Activated CD8-positive, alpha-beta T cell treated with anti-CD3 and anti-CD28 coated beads, Interleukin-2, amount 10 ng/mL, durations not matched to agents 7 days and 5 days (primary cell): ENCODE measurements around the gene CACNB4. TPM values are rescaled to one million over a fixed set of nuclear protein-coding genes. Genes with fewer than 3 reads are reported as not detected.

ENCODE experiments used
- ATAC-seq: fragments of 150-1000 bp; cut with Tn5 transposase; one replicate; pipeline ENCODE4 v1.10.0; 2021; ENCODE audit warnings: moderate library complexity
- CTCF ChIA-PET: fragments of 350-600 bp; sonication (Branson Sonifier 250); formaldehyde crosslinking; loops from one replicate; lab custom pipeline; 2021; ENCODE audit warnings: antibody characterized with exemption; lab: Charles Lee
- POLR2A ChIA-PET: fragments of 350-600 bp; sonication (Branson Sonifier 250); formaldehyde crosslinking; loops from one replicate; lab custom pipeline; 2021; ENCODE audit warnings: antibody characterized with exemption; lab: Charles Lee
- DNase-seq: peaks from one replicate; pipeline ENCODE4 v3.0.0-alpha.2; 2020
- H3K27ac Mint-ChIP-seq: one replicate; pipeline ENCODE4 v1.8.0; 2021; ENCODE audit warnings: mild to moderate bottlenecking, mixed read lengths
- H3K27me3 Mint-ChIP-seq: one replicate; pipeline ENCODE4 v1.8.0; 2021; ENCODE audit warnings: low read depth, mixed read lengths
- H3K36me3 Mint-ChIP-seq: one replicate; pipeline ENCODE4 v1.8.0; 2021; ENCODE audit warnings: low read depth, mixed read lengths
- H3K4me1 Mint-ChIP-seq: one replicate; pipeline ENCODE4 v1.8.0; 2021; ENCODE audit warnings: low read depth, mixed read lengths
- H3K4me3 Mint-ChIP-seq: one replicate; pipeline ENCODE4 v1.8.0; 2021; ENCODE audit warnings: mild to moderate bottlenecking, mixed read lengths
- H3K9me3 Mint-ChIP-seq: one replicate; pipeline ENCODE4 v1.8.0; 2022; ENCODE audit warnings: mixed read lengths; ENCODE audit not compliant: insufficient read depth
- total RNA-seq, 2 experiments: library from RNA; stranded (reverse); gene quantifications; one replicate each; pipeline ENCODE4 v1.2.3, GENCODE V29; 2021

Gene CACNB4
- total RNA-seq, 2 experiments from 2014 or later = 0.29 to 0.47 TPM

DNA sequence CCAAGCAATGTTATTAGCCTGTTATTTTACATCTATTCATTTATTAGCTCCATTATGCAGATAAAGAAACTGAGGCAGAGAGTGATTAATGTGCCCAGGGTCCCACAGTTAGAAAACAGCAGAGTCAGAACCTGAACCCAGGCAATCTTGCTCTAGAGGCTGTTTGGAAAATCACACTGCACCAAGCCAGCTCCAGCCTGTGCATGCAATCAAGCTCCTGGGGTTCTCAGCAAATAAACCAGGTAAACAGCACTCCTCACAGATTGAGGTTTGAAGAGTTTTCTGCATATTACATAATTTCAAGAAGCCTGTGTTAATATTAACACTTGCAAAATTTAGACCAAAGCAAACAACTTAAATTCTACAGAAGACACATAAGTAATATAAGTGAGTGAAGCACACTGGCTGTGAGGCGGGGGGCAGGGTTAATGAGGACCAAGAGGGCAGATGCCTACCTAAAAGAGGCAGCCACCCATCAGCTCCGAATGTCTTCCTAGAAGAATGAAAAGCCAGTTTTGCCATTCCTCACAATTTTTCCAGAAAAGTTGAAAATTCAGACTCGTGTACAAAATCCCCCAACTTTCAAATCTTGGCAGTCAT is 35.4 kb downstream of the CACNB4 start:
- no peak for DNase-seq
- Mint-ChIP-seq H3K27me3 (peaks cover 11% of the 10 kb centered on the region), H3K27ac (no peak overlapping the region), H3K4me3 (no peak overlapping the region), H3K36me3 (no peaks in the 10 kb centered on the region), H3K4me1 (no peaks in the 10 kb centered on the region), H3K9me3 (no peaks in the 10 kb centered on the region)
- ATAC-seq = no peak
- CTCF ChIA-PET = no interaction called here
- POLR2A ChIA-PET = no interaction called here

DNA sequence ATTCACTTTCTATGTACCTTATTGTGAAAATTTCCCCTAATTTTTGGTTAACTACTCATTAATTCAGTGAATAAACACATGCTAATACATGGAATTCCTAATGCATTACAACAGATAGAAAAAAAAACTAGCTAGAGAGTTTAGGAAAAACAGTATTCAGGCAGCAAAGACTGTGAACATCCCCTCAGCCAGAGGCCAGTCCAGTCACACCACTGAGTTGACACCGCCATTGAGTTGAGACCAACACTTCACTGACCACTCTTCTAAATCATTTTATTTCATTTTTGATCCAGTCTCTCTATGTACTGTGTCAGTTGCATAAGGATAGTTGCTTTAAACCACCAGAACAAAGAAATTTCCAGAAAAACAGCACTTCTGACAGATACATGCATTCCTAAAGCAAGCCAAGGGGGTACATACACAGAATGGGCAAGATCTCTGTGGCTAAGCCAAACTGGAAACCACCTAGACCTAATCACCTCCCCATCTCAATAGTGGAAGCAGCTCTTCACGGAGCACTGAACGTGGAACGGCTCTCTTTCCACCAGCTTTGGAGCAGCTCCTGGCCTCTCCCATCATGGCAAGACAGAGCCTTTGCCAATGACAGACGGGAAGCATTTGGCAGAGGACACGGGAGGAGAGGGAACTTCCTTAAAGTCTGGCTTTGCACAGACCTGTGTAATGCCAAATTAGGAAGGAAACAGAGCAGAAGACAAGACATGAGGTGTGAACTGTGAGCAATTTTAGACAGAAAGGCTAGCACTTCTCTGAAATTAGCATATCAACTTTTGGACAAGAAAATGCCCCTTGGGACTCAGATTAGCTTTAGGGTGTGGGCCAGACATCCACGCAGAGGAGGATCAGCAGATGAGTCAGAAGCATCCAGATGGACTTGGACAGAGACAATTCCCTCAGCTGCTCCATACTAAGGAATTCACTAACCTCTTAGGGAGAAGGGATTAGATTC is 36.4 kb downstream of the CACNB4 start:
- ChIA-PET POLR2A (no interaction called here), CTCF (no interaction called here)
- Mint-ChIP-seq H3K4me1 (no peaks in the 10 kb centered on the region), H3K36me3 (no peaks in the 10 kb centered on the region), H3K4me3 (no peak overlapping the region), H3K27ac (no peak overlapping the region), H3K27me3 (peaks cover 14% of the 10 kb centered on the region), H3K9me3 (no peaks in the 10 kb centered on the region)
- DNase-seq (no peak), ATAC-seq (no peak)

DNA sequence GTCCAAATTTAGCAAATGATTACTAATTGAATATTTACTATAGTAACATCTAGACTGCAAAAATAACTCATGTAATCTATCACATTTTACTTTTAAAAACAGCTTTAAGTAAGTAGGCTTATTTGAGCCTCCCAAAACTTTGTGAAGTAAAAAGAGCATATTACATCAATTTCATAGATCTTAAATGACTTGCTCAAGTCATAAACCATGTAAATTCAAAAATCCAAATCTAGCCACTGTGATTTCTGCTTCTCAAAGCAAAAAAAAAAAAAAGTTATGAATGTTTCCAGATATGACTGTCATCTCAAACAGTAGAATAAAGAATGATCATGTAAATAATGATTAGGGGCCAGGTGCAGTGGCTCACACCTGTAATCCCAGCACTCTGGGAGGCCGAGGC is 37.5 kb downstream of the CACNB4 start:
- ATAC-seq (no peak), DNase-seq (no peak)
- peaks cover 14% of the 10 kb centered on the region for H3K27me3 Mint-ChIP-seq
- ChIA-PET CTCF (interaction anchor here (0.6 to 0.9 kb wide), 2 partner anchors 24 to 30 kb away, joined by 4 read pairs; no protein-coding TSS in a partner anchor), POLR2A (no interaction called here)
- no peaks in the 10 kb centered on the region for H3K36me3 Mint-ChIP-seq
- H3K9me3 Mint-ChIP-seq = no peaks in the 10 kb centered on the region
- H3K4me1 Mint-ChIP-seq = no peaks in the 10 kb centered on the region
- H3K27ac Mint-ChIP-seq = no peak overlapping the region
- no peak overlapping the region for H3K4me3 Mint-ChIP-seq

DNA sequence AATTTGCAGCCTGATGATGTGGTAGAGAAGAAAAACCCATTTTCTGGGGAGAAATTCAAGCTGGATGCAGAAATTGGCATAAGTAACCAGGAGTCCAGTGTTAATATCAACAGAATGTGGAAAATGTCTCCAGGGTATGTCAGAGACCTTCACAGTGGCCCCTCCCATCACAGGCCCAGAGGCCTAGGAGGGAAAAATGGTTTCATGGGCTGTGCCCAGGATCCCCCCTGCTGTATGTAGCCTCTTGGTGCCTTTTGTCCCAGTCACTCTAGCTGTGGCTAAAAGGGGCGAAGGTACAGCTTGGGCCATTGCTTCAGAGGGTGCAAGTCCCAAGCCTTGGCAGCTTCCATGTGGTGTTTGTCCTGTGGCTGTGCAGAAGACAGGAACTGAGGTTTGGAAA is 40.2 kb downstream of the CACNB4 start:
- Mint-ChIP-seq H3K27ac (no peak overlapping the region), H3K9me3 (no peaks in the 10 kb centered on the region), H3K4me1 (no peaks in the 10 kb centered on the region), H3K36me3 (no peaks in the 10 kb centered on the region), H3K4me3 (no peak overlapping the region), H3K27me3 (peaks cover 12% of the 10 kb centered on the region)
- ChIA-PET POLR2A (no interaction called here), CTCF (no interaction called here)
- DNase-seq (no peak), ATAC-seq (no peak)

DNA sequence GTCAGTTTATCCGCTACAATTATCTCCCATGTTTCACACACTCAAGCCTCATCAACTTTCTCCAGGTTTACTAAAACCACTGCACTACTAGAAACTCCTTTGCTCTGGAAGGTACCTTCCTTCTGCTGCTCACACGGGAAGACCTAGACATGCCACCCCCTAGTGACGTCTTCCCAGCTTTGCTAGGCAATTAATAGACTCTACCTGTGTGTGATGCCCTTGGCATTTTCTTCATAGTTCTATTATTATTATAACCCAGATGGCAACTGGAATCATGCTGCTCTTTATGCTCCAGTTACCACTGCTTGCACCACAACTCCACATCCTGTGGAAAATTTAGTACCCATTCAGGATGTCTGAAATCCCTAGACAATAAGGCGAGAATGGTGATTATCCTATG is 42.4 kb downstream of the CACNB4 start:
- peaks cover 4% of the 10 kb centered on the region for H3K27me3 Mint-ChIP-seq
- DNase-seq = no peak
- no peaks in the 10 kb centered on the region for H3K36me3 Mint-ChIP-seq
- ATAC-seq = no peak
- H3K4me3 Mint-ChIP-seq = no peak overlapping the region
- no peaks in the 10 kb centered on the region for H3K4me1 Mint-ChIP-seq
- CTCF ChIA-PET = no interaction called here
- H3K9me3 Mint-ChIP-seq = no peaks in the 10 kb centered on the region
- POLR2A ChIA-PET = no interaction called here
- H3K27ac Mint-ChIP-seq = no peak overlapping the region

DNA sequence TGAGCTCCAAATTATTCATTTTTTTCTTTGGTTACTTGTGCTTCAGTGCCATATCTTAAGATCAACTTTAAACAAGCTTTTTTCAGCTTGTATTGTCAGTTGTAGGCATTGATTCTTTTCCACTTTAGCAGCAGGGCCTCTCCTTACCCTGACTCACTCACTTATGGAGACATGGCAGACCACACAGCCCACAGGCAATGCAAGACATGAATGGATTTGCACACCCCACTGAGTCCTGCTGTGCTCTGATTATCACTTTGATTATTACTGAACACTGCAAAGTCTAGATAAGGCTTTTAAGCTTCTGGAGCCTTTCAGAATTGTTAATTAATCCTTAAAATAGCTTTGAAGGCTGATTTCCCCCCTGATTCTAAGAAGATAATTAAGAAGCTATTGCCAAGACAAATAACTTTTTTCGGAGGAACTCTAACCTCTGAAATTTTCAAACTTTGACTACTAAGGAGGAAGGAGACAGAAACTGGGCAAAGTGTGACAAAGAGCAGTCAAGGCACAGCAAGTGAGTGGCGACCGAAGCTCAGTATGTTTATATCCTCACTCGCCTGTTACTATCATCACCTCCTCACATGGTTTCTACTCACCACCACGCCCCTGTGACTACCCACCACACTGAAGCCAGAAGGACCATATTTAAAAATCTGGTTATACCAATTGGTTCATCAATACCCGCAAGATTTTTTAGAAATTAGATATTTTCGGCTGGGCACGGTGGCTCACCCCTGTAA is 43.3 kb downstream of the CACNB4 start:
- no peaks in the 10 kb centered on the region for H3K36me3 Mint-ChIP-seq
- ATAC-seq (no peak), DNase-seq (no peak)
- H3K9me3 Mint-ChIP-seq = no peaks in the 10 kb centered on the region
- no peak overlapping the region for H3K27ac Mint-ChIP-seq
- H3K27me3 Mint-ChIP-seq = peaks cover 4% of the 10 kb centered on the region
- no peaks in the 10 kb centered on the region for H3K4me1 Mint-ChIP-seq
- CTCF ChIA-PET = interaction anchor here (1.3 kb wide), 1 partner anchor 19 kb away, joined by 3 read pairs; no protein-coding TSS in a partner anchor
- no peak overlapping the region for H3K4me3 Mint-ChIP-seq
- POLR2A ChIA-PET = no interaction called here

DNA sequence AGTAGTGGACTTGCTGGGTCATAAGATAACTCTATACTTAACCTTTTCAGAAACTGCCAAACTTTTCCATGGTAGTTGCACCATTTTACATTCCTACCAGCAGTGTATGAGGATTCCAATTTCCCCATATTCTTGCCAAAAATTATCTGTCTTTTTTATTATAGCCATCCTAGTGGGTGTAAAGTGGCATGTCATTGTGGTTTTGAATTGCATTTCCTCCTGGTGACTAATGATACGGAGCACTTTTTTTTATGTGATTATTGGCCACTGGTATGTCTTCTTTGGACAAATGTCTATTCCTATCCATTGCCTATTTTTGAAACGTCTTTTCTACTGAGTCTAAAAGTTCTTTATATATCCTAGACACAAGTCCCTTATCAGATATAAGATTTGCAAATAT is 44.3 kb downstream of the CACNB4 start:
- ATAC-seq = no peak
- no peak overlapping the region for H3K4me3 Mint-ChIP-seq
- no peak for DNase-seq
- no peaks in the 10 kb centered on the region for H3K4me1 Mint-ChIP-seq
- no peak overlapping the region for H3K27ac Mint-ChIP-seq
- no peaks in the 10 kb centered on the region for H3K9me3 Mint-ChIP-seq
- ChIA-PET CTCF (interaction anchor here (1.3 kb wide), 1 partner anchor 18 kb away, joined by 3 read pairs; no protein-coding TSS in a partner anchor), POLR2A (no interaction called here)
- peaks cover 6% of the 10 kb centered on the region for H3K27me3 Mint-ChIP-seq
- no peaks in the 10 kb centered on the region for H3K36me3 Mint-ChIP-seq

DNA sequence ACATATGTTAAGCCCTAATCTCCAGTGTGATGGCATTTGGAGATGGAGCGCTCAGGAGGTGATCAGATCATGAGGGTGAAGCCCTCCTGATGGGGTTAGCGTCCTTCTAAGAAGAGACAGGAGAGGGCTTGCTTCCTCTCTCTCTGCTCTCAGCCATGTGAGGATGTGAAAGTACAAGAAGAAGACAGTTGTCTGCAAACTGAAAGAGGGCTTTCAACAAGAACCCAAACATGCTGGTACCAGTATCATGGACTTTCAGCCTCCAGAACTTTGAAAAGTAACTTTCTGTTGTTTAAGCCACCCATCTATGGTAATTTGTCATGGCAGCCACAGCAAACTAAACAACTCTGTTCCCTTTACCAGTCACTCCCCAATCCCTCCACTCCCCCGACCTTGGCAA is 47.4 kb downstream of the CACNB4 start:
- ChIA-PET CTCF (interaction anchor here (1.2 kb wide), 1 partner anchor 15 kb away, joined by 3 read pairs; no protein-coding TSS in a partner anchor), POLR2A (no interaction called here)
- ATAC-seq (no peak), DNase-seq (no peak)
- Mint-ChIP-seq H3K4me3 (no peak overlapping the region), H3K27me3 (peaks cover 8% of the 10 kb centered on the region), H3K36me3 (no peaks in the 10 kb centered on the region), H3K4me1 (no peaks in the 10 kb centered on the region), H3K27ac (no peak overlapping the region), H3K9me3 (no peaks in the 10 kb centered on the region)

DNA sequence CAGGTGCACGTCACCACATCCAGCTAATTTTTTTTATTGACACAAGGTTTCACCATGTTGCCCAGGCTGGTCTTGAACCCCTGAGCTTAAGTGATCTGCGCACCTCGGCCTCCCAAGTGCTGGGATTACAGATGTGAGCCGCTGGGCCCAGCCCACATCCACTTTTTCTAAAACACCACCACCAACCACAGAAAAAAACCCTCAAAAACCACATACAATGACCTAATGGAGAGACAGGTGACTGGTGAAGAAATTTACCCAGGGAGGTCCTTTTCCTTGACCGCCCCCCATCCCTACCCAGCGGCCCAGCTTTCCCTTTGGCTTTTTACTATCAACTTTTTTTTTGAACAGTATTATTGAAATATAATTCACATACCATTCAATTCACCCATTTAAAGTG is 47.9 kb downstream of the CACNB4 start:
- Mint-ChIP-seq H3K4me1 (no peaks in the 10 kb centered on the region), H3K36me3 (no peaks in the 10 kb centered on the region), H3K4me3 (no peak overlapping the region), H3K9me3 (no peaks in the 10 kb centered on the region), H3K27me3 (peaks cover 10% of the 10 kb centered on the region), H3K27ac (no peak overlapping the region)
- DNase-seq = no peak
- ChIA-PET POLR2A (no interaction called here), CTCF (interaction anchor here (1.2 kb wide), 1 partner anchor 14 kb away, joined by 3 read pairs; no protein-coding TSS in a partner anchor)
- ATAC-seq = no peak

DNA sequence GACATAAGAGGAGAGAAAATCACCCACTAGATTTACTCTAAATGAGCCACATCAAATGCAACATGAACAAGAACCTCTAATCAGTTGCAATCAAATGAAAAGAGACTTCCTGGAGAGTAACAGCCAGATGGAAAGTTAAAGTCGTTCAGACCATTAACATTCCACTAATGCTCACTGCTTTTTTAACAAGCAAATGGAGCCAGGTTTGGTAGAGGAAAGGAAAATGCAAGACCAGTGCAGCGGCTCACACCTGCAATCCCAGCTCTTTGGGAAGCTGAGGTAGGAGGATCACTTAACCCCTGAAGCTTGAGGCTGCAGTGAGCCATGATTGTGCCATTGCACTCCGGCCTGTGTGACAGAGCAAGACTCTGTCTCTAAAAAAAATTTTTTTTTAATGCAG is 48.5 kb downstream of the CACNB4 start:
- no peak overlapping the region for H3K27ac Mint-ChIP-seq
- peaks cover 10% of the 10 kb centered on the region for H3K27me3 Mint-ChIP-seq
- CTCF ChIA-PET = interaction anchor here (1.2 kb wide), 1 partner anchor 14 kb away, joined by 3 read pairs; no protein-coding TSS in a partner anchor
- H3K4me1 Mint-ChIP-seq = no peaks in the 10 kb centered on the region
- H3K4me3 Mint-ChIP-seq = no peak overlapping the region
- no peaks in the 10 kb centered on the region for H3K36me3 Mint-ChIP-seq
- DNase-seq = no peak
- ATAC-seq = no peak
- H3K9me3 Mint-ChIP-seq = no peaks in the 10 kb centered on the region
- POLR2A ChIA-PET = no interaction called here

DNA sequence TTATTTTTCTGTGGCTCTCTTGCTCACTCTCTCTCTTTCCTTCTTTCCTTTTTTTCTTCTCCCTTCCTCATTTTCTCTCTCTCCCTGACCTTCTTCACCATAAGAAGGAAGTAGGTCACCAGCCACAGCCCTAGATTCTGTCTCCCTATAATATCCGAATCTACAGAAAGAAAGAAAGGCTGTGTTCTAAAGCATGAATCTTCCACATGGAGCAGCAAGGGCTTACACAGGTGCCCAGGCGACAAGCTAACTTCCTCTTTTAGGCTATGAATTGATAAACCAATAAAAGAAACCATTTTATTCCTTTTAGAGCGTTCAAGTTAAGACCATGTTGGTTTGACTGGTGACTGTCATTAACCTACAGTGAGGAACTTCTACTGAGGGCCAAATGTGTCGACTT is 49.3 kb downstream of the CACNB4 start:
- no peaks in the 10 kb centered on the region for H3K9me3 Mint-ChIP-seq
- no peak overlapping the region for H3K27ac Mint-ChIP-seq
- DNase-seq = no peak
- no peak for ATAC-seq
- H3K4me1 Mint-ChIP-seq = no peaks in the 10 kb centered on the region
- no peak overlapping the region for H3K4me3 Mint-ChIP-seq
- ChIA-PET POLR2A (no interaction called here), CTCF (no interaction called here)
- H3K27me3 Mint-ChIP-seq = peaks cover 10% of the 10 kb centered on the region
- no peaks in the 10 kb centered on the region for H3K36me3 Mint-ChIP-seq
